T-helper 1 cell treated with Interleukin-12 subunit alpha and Interleukin-12 subunit beta and Interleukin-4 antibody, amounts not matched to agents 30 ng/mL and 1 ng/mL, for 36 hours (primary cell): Measurements from ENCODE around the gene PRPSAP2. TPM values are rescaled to one million over a fixed set of nuclear protein-coding genes. Genes with fewer than 3 reads are reported as not detected.

Experiments
- intact Hi-C: fragments of 100-400 bp; cut with micrococcal nuclease; formaldehyde crosslinking; loops from one replicate; pipeline ENCODE4 v1.15.1; 2024
- total RNA-seq: library from RNA; stranded (reverse); gene quantifications from 2 replicates; pipeline ENCODE4 v1.2.3, GENCODE V29; 2022

PRPSAP2 gene
- total RNA-seq, 1 donor from 2014 or later: 49.2 TPM

GRCh38 chr17:18976201-18976600 lies 118.3 kb downstream of the PRPSAP2 start:
- intact Hi-C loops: no loop called here

GRCh38 chr17:18977021-18977420 lies 119.1 kb downstream of the PRPSAP2 start:
- intact Hi-C loops: no loop called here

GRCh38 chr17:18977646-18978045 lies 119.7 kb downstream of the PRPSAP2 start:
- intact Hi-C loops: no loop called here

- intact Hi-C loops: no loop called here
Observed at GRCh38 chr17:18978050-18978449, 120.1 kb downstream of the PRPSAP2 start.

- intact Hi-C loops: no loop called here
Observed at GRCh38 chr17:18978655-18979054, 120.7 kb downstream of the PRPSAP2 start.

Other genes starting within 250 kb of the PRPSAP2 start
- gene TBC1D28, start 213.7 kb upstream of the PRPSAP2 start, total RNA-seq: not detected in 2 replicates
- gene FOXO3B, start 175.8 kb upstream of the PRPSAP2 start, total RNA-seq: 4.5 and 5.1 TPM in 2 replicates
- gene FBXW10, start 114.1 kb upstream of the PRPSAP2 start, total RNA-seq: 0.20 and 0.22 TPM in 2 replicates
- gene TVP23B, start 76.9 kb upstream of the PRPSAP2 start, total RNA-seq: 30.7 and 37.9 TPM in 2 replicates
- not detected in 2 replicates for gene SLC5A10, start 94.0 kb downstream of the PRPSAP2 start, total RNA-seq
- 6.7 and 7.0 TPM in 2 replicates for gene FAM83G, start 146.6 kb downstream of the PRPSAP2 start, total RNA-seq
- 28.5 and 30.4 TPM in 2 replicates for gene GRAP, start 188.8 kb downstream of the PRPSAP2 start, total RNA-seq